ENCODE results near the gene SNRK. TPM values are rescaled to one million over a fixed set of nuclear protein-coding genes. Genes with fewer than 3 reads are reported as not detected.

Gene SNRK
- total RNA-seq, 4 donors from 2014 or later, result 41.9 to 96.0 (median 61.1) TPM

- no peak for ATAC-seq (ENCODE audit: low FRiP score)
- no peak for TF ChIP-seq CTCF (IDR thresholded peaks at IDR 0.05)
Measured at GRCh38 chr3:43247561-43248184, 38.7 kb upstream of the SNRK start.

GRCh38 chr3:43248185-43248583, 38.2 kb upstream of the SNRK start:
- DNase-seq (ENCODE audit: low spot score) (no peak), ATAC-seq (ENCODE audit: low FRiP score) (no peak)
- TF ChIP-seq CTCF (IDR thresholded peaks at IDR 0.05), result no peak

More at GRCh38 chr3:43247561-43248184, 38.7 kb upstream of the SNRK start:
- DNase-seq (ENCODE audit: low spot score), result no peak

- TF ChIP-seq CTCF (IDR thresholded peaks at IDR 0.05), result no peak
- ATAC-seq (ENCODE audit: low FRiP score) (no peak), DNase-seq (ENCODE audit: low spot score) (no peak)
Measured at GRCh38 chr3:43248973-43249372, 37.4 kb upstream of the SNRK start.

GRCh38 chr3:43249405-43249804, 36.9 kb upstream of the SNRK start:
- TF ChIP-seq CTCF (IDR thresholded peaks at IDR 0.05), result no peak
- no peak for ATAC-seq (ENCODE audit: low FRiP score)
- DNase-seq (ENCODE audit: low spot score), result no peak

GRCh38 chr3:43253294-43253693, 33.0 kb upstream of the SNRK start:
- no peak for TF ChIP-seq CTCF (IDR thresholded peaks at IDR 0.05)
- DNase-seq (ENCODE audit: low spot score) (no peak), ATAC-seq (ENCODE audit: low FRiP score) (no peak)

- no peak for DNase-seq (ENCODE audit: low spot score)
- no peak for ATAC-seq (ENCODE audit: low FRiP score)
- TF ChIP-seq CTCF (IDR thresholded peaks at IDR 0.05), result no peak
Measured at GRCh38 chr3:43254125-43254524, 32.2 kb upstream of the SNRK start.

GRCh38 chr3:43255662-43256061, 30.7 kb upstream of the SNRK start:
- ATAC-seq (ENCODE audit: low FRiP score) (no peak), DNase-seq (ENCODE audit: low spot score) (no peak)
- no peak for TF ChIP-seq CTCF (IDR thresholded peaks at IDR 0.05)

All from omental fat pad (tissue), 4 donors.